ENCODE measurements around the gene GABRR2.

GABRR2 gene

DNA sequence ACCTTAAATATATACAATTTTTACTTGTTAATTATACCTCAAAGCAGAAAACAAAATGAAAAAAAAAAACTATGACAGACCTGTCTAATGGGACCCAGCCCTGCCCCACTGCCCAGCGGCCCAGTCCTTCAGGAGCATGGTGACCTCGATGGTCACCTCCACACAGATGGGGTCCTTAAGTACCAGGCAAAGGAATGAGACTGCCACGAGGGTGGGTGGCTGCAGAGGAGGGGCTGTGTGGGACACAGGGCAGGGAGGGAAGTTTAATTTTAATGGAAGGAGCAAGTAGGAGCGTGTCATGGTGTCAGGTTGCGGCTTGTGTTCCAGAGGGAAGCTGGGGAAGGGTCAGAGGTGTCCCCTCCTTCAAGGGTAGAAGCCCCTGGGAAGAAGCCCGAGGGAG lies 28.6 kb downstream of the GABRR2 start:
- TF ChIP-seq, protein P1, sequence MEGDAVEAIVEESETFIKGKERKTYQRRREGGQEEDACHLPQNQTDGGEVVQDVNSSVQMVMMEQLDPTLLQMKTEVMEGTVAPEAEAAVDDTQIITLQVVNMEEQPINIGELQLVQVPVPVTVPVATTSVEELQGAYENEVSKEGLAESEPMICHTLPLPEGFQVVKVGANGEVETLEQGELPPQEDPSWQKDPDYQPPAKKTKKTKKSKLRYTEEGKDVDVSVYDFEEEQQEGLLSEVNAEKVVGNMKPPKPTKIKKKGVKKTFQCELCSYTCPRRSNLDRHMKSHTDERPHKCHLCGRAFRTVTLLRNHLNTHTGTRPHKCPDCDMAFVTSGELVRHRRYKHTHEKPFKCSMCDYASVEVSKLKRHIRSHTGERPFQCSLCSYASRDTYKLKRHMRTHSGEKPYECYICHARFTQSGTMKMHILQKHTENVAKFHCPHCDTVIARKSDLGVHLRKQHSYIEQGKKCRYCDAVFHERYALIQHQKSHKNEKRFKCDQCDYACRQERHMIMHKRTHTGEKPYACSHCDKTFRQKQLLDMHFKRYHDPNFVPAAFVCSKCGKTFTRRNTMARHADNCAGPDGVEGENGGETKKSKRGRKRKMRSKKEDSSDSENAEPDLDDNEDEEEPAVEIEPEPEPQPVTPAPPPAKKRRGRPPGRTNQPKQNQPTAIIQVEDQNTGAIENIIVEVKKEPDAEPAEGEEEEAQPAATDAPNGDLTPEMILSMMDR (IDR thresholded peaks at IDR 0.05; ENCODE audit: low read depth, low read length, missing control alignments) = no peak
- in situ Hi-C loops (cut with HindIII; ENCODE audit: low pct_ligation_motif_present, low sequenced_read_pairs) = no loop called here
- no peak for DNase-seq
- Histone ChIP-seq H3K27me3 (replicated peaks) (peaks cover 14% of the 10 kb centered on the region), H3K36me3 (replicated peaks) (no peaks in the 10 kb centered on the region), H3K27ac (no peak overlapping the region), H3K4me3 (ENCODE audit: low read depth, low read length) (no peak overlapping the region)

DNA sequence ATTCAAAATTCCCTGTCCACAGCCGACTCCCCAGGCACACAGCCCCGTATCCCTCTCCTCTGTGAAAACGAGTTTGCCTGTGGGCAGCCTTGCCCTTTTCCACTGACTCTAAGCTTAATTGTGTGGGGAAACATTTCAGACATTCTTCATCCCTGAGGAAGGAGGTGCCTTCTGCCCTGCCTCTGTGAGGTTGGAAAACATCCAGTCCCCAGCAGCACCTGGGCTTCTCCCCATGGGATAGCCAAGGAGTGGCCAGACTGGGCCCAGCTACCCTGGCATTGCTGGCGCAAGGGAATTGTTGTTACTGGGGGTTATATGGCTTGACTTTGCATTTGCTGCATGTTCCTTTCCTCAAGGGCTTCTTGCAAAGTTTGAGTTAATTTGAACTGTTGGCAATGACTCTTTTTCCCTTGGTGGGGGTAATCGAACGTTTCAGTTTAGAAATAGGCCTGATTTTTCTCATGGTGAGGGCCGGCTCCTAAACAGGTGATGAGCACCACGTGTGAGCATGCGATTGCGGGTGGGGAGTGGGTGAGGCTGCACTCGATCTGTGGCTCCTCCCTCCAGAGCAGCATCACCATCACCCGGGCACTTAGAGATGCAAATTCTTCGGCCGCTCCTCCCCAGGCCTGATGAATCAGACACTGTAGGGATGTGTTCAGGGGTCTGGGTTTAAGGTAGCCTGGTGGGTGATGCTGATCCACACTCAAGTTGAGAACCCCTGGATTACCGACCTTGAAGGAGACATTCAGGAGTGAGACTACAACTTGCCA lies 29.9 kb downstream of the GABRR2 start:
- H3K36me3 ChIP-seq (replicated peaks) = no peaks in the 10 kb centered on the region
- in situ Hi-C loops (cut with HindIII; ENCODE audit: low pct_ligation_motif_present, low sequenced_read_pairs) = no loop called here
- no peak overlapping the region for H3K27ac ChIP-seq
- DNase-seq = no peak
- no peak overlapping the region for H3K4me3 ChIP-seq (ENCODE audit: low read depth, low read length)
- TF ChIP-seq, protein P1 (IDR thresholded peaks at IDR 0.05; ENCODE audit: low read depth, low read length, missing control alignments) = no peak
- H3K27me3 ChIP-seq (replicated peaks) = peaks cover 10% of the 10 kb centered on the region

DNA sequence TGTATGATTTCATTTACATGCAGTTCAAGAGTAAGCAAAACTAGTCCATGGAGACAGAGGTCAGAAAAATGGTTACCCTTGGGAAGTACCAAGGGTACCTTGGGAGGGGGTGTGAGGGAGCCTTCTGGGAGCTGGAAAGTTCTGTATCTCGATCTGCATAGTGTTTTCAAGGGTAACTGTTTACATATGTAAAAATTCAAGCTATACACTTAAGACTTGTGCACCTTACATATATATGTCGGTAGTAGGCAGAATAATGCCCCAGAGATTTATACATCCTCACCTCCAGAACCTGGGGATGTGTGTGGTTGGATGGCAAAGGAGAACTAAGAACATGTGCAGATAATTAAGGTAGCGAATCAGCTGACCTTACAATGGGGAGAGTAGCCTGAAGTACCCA lies 31.0 kb downstream of the GABRR2 start:
- Histone ChIP-seq H3K27me3 (replicated peaks) (peaks cover 5% of the 10 kb centered on the region), H3K36me3 (replicated peaks) (no peaks in the 10 kb centered on the region), H3K27ac (no peak overlapping the region), H3K4me3 (ENCODE audit: low read depth, low read length) (no peak overlapping the region)
- in situ Hi-C loops (cut with HindIII; ENCODE audit: low pct_ligation_motif_present, low sequenced_read_pairs) = no loop called here
- TF ChIP-seq, protein P1 (IDR thresholded peaks at IDR 0.05; ENCODE audit: low read depth, low read length, missing control alignments) = no peak
- DNase-seq = no peak

DNA sequence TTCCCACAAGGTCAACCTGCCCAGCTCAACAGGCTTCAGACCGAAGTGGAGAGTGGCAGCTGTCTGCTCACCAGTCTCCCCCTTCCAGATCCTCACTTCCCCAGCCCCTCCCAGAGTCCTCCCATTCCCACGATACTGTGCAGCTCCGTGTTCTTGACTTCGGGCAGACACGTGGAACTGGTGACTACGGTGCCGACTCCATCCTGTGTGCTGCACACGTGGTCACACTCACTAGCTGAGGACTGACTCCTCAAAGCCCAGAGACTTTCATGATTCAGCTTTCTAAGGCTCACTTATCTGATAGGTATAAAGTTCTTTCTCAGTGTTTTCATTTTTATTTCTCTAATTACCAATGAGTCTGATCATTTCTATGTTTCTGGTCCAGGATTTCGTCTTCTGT lies 32.4 kb downstream of the GABRR2 start:
- TF ChIP-seq, protein P1 (IDR thresholded peaks at IDR 0.05; ENCODE audit: low read depth, low read length, missing control alignments) = no peak
- no peaks in the 10 kb centered on the region for H3K36me3 ChIP-seq (replicated peaks)
- no peak for DNase-seq
- peaks cover 2% of the 10 kb centered on the region for H3K27me3 ChIP-seq (replicated peaks)
- H3K27ac ChIP-seq = no peak overlapping the region
- no peak overlapping the region for H3K4me3 ChIP-seq (ENCODE audit: low read depth, low read length)
- in situ Hi-C loops (cut with HindIII; ENCODE audit: low pct_ligation_motif_present, low sequenced_read_pairs) = no loop called here

DNA sequence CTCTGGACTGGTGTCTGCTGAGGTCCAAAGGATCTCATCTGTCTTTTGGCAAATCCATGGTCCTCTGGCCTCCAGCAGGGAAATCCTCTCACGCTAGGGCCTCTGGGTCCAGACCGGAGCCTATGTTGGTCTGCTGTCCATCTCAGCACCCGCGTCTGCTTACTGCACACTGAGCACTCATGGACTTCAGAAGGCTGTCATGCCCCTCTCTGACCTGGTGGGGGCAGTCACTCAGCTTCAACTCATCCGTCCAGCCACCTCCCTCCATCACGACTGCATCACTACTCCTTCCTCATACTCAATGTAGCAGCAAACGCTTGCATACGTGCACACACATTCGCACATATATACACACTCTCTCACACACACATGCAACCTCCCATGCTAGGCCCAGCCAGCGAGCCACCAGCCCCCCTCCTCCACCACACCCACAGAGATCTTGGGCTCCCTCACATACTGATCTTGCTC lies 33.3 kb downstream of the GABRR2 start:
- peak; percentile 29 for DNase-seq
- Histone ChIP-seq H3K27me3 (replicated peaks) (peaks cover 3% of the 10 kb centered on the region), H3K4me3 (ENCODE audit: low read depth, low read length) (no peak overlapping the region), H3K27ac (no peak overlapping the region), H3K36me3 (replicated peaks) (no peaks in the 10 kb centered on the region)
- in situ Hi-C loops (cut with HindIII; ENCODE audit: low pct_ligation_motif_present, low sequenced_read_pairs) = no loop called here
- TF ChIP-seq, protein P1 (IDR thresholded peaks at IDR 0.05; ENCODE audit: low read depth, low read length, missing control alignments) = peak; percentile 66

DNA sequence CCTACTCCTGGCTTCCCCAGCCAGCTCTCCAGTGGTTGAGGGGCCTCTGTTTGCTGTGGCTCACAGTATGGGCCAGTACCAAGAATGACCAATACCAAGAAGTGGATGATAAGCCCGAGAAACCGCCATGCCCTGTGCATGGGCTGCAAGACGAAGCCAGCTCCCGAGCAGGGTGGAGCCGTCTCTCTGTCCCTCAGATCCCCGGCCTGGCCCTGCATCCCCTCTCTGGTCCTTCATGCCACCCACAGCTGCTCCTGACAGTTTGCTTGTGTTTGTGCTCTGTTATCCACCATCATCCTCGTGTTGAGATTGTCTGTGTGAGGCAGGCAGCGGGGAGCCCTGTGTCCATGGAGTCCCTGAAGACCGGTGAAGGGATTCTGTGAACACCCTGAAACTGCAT lies 36.1 kb downstream of the GABRR2 start:
- in situ Hi-C loops (cut with HindIII; ENCODE audit: low pct_ligation_motif_present, low sequenced_read_pairs) = no loop called here
- no peak overlapping the region for H3K4me3 ChIP-seq (ENCODE audit: low read depth, low read length)
- no peaks in the 10 kb centered on the region for H3K36me3 ChIP-seq (replicated peaks)
- H3K27me3 ChIP-seq (replicated peaks) = peaks cover 3% of the 10 kb centered on the region
- no peak overlapping the region for H3K27ac ChIP-seq
- TF ChIP-seq, protein P1 (IDR thresholded peaks at IDR 0.05; ENCODE audit: low read depth, low read length, missing control alignments) = no peak
- no peak for DNase-seq
